ENCODE results near the gene ADGRV1.

DNA sequence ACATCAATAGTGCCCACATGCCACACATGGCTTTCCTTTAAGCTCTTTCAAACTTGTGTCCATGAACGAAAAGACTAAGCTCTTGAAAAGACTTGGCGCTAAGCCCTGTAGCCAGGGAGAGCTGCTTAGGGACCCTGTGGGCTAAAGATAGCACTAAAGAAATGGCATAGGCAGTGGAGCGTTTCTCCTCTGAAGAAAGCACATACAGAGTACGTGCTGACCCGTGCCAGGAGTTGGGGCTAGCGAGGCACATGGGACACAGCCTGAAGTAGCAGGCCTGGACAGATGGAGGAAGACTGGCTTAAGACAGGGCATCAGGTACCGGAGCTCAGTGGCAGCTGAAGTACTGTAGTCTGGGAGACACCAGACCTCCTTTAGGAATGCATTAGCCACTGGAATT is 39.7 kb downstream of the ADGRV1 start:
- TF ChIP-seq CTCF (IDR thresholded peaks at IDR 0.05), result no peak
- TF ChIP-seq EP300 (IDR thresholded peaks at IDR 0.05), result no peak
